GM12875 (cell line): Measurements from ENCODE around the gene SLC27A4.

Source experiments
- H3K4me3 ChIP-seq: one replicate; pipeline ENCODE4 v1.5.1; 2011; ENCODE audit warnings: low read depth, low read length, control low read depth
- TF ChIP-seq, protein P1 (sequence below): IDR thresholded peaks from 2 replicates; pipeline ENCODE4 v1.5.1; 2011; ENCODE audit warnings: low read depth, mild to moderate bottlenecking, control low read depth, inconsistent platforms, low read length, moderate library complexity, borderline replicate concordance; ENCODE audit not compliant: insufficient read depth

Gene SLC27A4

DNA sequence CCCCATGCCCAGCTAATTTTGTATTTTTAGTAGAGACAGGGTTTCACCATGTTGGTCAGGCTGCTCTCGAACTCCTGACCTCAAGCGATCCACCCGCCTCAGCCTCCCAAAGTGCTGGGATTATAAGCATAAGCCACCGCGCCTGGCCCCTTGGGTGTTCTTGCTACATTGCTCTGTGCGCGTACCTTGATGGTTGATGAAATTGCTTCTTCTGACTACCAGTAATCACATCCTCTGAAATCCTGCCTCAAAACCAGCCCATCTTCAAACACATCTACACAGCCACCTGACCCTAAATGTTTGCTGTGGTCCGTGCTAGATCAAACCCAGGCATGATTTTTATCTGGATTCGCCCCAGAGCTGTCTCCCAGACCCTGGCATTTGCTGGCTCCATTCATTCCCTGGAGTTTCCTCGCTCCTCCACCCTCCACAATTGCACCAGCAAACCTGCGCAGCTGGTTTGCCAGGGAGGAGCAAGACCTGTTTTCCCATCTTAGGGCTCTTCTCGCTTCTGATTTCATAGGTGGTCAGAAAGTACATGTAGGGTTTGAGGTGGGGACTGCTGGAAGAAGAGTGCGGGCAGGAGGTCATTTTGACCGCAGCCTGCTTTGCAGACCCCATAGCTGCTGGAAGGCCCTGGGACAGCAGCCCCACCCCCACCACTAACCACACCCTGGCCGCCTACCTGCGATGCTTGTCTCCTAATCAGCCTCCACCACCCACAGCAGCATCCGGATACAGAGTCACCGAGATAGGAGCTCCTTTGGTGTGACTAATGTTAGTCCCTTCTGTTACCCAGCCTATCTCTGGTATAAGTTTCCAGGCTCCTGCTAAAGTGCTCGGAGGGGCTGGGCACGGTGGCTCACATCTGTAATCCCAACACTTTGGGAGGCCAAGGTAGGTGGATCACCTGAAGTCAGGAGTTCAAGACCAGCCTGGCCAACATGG, 41.5 kb upstream of the SLC27A4 start:
- no peak overlapping the region for H3K4me3 ChIP-seq
- TF ChIP-seq, protein P1, sequence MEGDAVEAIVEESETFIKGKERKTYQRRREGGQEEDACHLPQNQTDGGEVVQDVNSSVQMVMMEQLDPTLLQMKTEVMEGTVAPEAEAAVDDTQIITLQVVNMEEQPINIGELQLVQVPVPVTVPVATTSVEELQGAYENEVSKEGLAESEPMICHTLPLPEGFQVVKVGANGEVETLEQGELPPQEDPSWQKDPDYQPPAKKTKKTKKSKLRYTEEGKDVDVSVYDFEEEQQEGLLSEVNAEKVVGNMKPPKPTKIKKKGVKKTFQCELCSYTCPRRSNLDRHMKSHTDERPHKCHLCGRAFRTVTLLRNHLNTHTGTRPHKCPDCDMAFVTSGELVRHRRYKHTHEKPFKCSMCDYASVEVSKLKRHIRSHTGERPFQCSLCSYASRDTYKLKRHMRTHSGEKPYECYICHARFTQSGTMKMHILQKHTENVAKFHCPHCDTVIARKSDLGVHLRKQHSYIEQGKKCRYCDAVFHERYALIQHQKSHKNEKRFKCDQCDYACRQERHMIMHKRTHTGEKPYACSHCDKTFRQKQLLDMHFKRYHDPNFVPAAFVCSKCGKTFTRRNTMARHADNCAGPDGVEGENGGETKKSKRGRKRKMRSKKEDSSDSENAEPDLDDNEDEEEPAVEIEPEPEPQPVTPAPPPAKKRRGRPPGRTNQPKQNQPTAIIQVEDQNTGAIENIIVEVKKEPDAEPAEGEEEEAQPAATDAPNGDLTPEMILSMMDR: no peak

DNA sequence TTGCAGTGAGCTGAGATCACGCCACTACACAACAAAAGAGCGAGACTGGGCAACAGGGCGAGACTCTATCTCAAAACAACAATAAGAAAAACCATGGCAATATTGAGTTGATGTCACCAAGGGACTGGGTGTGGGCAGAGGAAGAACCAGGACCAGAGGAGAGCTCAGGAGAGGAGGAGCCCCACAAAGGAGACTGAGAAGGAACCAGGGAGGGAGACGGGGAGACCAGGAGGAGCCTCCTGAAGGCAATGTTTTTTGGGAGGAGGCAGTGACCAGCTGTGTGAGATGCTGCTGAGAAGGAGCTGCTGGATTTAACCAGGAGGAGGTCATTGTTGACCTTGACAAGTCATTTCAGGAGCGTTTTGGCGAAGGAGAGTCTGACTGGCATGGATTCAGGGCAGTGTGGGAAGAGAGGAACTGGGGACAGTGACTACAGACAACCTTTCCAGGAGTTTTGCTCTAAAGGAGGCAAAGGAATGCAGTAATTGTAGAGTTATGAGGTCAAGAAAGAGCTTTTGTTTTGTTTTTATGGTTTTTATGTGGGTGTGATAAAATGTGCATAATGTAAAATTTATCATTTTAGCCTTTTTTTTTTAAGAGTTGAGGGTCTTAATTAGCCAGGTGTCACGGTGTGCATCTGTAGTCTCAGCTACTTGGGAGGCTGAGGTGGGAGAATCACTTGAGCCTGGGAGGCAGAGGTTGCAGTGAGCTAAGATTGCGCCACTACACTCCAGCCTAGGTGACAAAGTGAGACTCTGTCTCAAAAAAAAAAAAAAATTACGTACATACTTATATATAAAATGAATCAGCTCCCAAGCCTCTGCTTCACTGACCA, 36.0 kb upstream of the SLC27A4 start:
- H3K4me3 ChIP-seq: no peak overlapping the region
- TF ChIP-seq, protein P1: no peak

DNA sequence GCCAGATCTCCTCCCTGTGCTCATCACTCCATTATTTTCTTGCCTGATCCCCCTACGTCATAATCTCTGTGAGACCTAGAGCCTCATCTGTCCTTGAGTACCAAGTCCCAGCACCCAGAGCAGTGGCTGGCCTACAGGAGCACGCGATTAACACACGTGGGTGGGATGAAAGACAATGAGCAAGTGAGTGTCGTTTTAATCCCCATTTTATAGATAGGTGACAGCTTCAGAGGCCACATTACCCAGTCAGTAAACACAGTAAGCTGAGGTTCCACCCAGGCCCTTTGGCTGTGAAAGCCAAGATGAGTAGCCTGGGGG, 35.4 kb upstream of the SLC27A4 start:
- H3K4me3 ChIP-seq: no peak overlapping the region
- TF ChIP-seq, protein P1: no peak

DNA sequence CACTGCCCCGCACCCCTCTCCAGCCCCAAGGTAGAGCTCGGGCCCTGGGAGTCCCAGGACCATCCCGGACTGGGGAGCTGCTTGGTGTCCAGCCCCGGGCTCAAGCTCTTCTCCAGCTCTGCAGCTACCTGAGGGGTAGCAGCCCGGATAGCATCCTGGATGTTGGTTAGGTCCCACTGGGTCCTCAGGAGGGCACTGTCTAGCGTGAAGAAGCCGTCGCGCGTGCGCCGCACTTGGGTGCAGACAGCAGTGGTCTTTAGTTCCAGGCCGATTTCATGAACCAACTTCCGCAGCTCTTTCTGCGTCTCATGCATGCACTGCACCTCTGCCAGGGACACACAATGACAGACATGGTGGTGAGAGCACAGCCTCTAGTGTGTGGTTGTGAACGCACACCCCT, 30.8 kb upstream of the SLC27A4 start:
- TF ChIP-seq, protein P1: no peak

DNA sequence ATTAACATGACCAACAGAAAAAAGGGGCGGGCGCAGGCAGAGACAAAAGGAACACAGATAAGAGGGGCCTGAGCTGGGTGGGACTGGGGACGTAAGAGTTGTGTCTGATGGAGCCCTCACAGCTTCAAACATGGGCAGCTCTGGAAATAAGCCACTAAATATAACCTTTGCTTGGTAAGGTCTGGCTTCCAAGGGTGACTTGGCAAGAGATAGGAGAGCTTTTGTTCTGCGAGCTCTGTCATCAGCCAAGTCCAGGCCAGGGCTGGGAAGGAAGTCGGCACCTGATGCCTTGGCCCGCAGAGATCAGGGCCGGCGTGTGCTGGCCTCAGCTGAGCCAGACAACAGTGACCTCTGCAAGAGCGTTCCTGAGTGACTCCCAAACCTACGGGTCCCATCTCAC, 29.9 kb upstream of the SLC27A4 start:
- TF ChIP-seq, protein P1: no peak
- H3K4me3 ChIP-seq: no peak overlapping the region

More for the DNA sequence above, 30.8 kb upstream of the SLC27A4 start:
- no peak overlapping the region for H3K4me3 ChIP-seq

DNA sequence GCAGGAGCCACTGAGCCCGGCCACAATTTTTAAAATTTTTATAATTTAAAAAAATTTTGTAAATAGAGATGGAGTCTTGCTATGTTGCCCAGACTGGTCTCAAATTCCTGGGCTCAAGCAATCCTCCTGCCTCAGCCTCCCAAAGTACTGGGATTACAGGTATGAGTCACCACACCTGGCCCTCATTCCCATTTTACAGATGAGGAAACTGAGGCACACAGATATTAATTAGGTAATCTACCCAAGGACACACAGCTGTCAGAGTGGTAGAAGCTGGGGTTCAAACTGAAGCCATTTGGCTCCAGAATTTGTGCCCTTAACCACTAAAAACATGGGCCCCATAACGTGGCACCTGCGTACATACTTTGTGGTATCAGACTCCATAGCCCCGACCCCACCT, 25.6 kb upstream of the SLC27A4 start:
- no peak overlapping the region for H3K4me3 ChIP-seq
- TF ChIP-seq, protein P1: no peak
